NCI-H1105 (cell line): ENCODE data around the gene SPRED3.
"Not testable (repeated sequence)": the region's sequence is repeated elsewhere in the genome, so short reads cannot be mapped to it uniquely, and the experiment has no call there.

ENCODE experiments used
- DNase-seq: peaks from one replicate; lab custom pipeline; 2025; lab: John Stamatoyannopoulos, UW

The SPRED3 gene

DNA sequence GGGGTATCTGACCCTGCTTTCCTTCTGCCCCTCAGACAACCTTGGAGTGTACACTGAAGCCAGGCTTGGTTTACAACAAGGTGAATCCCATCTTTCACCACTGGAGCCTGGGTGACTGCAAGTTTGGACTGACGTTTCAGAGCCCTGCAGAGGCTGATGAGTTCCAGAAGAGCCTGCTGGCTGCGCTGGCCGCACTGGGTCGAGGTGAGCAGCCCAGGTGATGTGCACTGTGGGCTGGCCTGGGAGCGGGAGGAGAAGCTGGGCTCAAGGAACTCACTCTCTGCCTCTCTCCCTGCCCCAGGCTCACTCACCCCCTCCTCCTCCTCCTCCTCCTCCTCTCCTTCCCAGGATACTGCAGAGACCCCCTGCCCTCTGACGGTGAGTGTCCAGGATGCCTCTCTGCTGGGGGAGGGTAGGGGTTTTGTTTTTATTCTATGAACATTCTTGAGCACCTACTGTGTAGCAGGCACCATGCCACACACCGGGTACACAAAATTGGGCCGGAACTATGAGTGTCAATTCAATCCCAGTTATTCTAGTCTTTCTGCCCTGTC is 3.5 kb downstream of the SPRED3 start:
- DNase-seq: no peak

DNA sequence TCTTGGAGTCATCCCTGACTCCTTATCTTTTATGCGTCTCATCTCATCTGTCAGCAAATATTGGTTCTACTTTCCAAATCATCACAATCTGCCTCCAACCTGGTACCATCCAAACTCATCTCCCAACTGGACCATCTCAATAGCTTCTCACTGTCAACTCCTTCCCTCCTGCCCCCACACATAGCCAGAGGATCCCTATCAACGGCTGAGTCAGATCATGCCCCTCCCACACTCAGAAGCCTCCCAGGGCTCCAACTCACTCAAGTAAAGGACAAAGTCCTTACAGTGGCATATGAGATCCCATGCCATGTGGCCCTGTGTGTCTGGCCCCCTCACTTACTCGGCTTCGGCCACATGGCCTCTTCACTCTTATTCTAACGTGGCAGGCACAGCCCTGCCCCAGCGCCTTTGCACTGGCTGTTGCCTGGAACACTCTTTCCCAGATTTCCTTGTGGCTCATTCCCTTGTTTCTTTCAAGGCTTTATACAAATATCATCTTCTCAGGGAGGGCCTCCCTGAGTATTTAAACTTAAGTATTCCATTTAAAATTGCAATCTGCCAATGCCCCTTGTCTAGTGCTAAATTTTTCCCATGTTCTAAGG is 4.3 kb downstream of the SPRED3 start:
- no peak for DNase-seq

DNA sequence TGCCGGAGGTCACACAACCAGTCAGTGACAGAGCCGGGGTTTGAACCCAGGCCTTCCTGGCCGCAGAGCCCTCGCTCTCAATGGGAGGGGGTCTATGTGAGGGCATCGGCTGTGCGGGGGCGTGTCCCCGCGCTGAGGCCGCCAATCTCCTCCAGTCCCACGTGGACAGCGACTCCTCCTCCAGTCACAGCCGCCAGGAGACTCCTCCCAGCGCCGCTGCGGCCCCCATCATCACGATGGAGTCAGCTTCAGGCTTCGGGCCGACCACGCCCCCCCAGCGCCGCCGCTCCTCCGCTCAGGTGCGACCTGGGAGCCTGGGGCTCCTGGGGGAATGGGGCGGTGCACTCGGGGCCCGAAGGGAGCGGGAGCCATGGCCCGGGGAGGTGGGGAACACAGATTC is 6.0 kb downstream of the SPRED3 start:
- peak; percentile 78 for DNase-seq

DNA sequence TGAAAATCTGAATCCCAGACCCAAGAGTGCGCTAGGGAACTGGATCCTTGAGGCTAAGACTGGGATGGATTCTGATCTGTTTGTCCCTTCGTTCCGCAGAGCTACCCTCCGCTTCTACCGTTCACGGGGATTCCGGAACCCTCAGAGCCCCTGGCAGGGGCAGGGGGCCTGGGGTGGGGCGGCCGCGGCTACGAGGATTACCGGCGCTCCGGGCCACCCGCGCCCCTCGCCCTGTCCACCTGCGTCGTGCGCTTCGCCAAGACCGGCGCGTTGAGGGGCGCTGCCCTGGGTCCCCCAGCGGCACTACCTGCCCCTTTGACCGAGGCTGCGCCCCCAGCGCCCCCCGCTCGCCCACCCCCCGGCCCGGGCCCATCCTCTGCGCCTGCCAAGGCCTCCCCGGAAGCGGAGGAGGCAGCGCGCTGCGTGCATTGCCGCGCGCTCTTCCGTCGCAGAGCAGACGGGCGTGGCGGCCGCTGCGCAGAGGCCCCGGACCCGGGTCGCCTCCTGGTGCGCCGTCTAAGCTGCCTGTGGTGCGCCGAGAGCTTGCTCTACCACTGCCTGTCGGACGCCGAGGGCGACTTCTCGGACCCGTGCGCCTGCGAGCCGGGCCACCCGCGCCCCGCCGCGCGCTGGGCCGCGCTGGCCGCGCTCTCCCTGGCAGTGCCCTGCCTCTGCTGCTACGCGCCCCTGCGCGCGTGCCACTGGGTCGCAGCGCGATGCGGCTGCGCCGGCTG is 7.1 kb downstream of the SPRED3 start:
- DNase-seq: no peak

DNA sequence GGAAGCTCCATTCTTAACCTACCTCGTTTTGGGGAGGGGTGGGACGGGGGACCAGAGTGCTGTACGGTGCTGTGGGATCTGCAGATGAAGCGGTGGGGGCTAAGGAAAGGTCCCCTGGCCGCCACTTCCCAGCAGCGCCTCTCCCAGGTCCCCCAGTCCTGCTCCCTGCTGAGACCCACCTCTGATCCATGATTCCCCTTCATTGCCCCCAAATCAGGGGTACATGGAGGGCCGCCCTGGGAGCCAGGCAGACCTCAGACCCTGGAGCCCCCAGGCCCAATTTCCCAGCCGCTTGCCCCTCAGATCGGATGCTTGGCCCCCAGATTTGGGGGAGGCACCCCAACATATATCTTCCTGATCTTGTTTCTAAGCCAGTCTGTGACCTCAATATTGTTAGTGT is 10.6 kb downstream of the SPRED3 start:
- no peak for DNase-seq

DNA sequence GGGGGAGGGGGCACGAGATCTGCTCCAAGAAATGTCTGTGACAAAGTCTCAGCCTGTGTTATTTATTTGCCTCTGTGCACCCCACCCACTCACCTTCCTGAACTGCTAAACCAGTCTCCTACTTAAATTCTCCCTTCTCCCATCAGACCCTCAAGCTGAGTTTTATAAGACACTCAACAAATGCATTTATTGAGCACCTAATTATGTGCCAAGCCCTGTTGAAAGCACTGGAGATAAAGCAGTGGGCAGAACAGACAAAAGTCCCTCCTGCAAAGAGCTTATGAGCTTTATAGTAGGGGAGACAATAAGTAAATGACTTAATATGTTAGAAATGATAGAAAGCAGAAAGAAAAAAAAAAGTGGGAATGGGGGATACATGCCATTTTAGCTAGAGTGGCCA is 11.0 kb downstream of the SPRED3 start:
- no peak for DNase-seq

DNA sequence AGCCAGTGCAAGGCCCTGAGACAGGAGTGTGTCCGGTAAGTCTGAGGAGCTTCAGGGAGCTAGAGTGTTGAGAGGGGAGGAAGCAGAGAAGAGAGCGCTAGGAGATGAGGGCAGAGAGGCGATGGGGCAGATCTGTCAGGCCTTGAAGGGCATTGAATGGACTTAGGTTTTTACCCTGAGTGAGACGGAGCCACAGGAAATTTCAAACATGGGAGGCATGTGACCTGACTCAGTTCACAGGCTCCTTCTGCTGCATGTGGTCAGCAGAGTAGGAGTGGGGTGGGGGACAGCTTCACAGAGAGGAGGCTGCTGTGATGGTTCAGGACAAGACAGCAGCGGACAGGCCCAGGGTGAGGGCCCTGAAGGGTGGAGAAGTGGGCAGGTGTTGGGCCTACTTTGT is 11.9 kb downstream of the SPRED3 start:
- no peak for DNase-seq

DNA sequence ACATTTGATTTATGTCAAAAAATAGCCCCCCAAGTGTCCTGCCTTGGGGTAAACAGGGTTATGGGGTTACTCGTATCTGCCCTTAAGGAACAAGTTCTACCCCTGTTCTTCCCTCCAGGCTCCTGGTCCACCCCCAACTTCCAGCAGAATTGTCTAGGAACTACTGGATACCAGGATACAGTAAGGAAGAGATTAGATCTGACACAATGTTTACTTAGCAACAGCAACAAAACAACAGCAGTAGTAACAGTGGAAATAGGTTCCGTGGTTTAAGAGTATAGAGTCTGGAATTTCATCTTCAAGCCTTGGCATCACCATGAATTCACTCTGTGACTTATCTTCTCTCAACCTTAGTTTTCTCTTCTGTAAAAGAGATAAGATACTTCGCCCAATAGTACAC is 12.7 kb downstream of the SPRED3 start:
- DNase-seq: no peak

DNA sequence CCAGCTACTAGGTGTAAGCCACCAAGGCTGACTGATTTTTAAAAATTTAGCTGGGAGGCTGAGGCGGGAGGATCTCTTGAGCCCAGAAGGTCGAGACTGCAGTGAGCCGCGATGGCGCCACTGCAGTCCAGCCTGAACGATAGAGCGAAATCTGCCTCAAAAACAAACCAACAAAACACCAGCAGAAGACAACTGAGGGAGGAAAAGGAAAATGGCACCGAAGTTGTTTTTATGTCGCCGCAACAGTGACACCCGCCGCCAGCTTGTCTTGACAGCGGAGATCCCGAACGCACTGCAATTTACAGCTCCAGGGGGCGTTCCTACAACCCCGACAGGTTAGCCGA is 14.1 kb downstream of the SPRED3 start:
- no peak for DNase-seq

DNA sequence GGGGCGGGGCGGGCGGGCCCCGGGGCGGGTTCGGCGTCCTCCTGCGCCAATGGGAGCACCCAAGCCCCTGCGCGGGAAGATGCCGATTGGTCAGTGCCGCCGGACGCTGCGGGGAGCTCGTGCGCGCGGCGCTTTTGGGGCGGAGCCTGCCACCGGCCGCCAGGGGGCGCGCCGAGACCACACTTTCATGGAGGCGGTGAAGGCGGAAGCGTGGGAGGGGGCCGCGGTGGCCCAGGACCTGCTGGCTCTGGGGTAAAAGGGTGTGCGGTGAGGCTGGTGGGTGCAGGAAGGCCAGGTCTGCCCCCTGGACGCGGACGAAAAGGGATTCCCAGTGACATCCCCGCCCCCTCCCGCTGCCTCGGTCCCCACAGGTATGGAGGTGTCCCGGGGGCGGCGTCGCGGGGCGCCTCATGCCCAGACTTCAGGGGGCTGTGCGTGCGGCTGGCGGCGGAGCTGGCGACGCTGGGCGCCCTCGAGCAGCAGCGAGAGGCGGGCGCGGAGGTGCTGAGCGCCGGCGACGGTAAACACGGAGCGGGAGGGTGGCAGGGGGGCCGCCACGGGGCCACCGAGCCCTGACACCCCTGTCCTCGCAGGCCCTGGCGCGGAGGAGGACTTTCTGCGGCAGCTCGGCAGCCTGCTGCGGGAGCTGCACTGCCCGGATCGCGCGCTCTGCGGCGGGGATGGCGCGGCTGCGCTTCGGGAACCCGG is 14.6 kb downstream of the SPRED3 start, which contains the start of gene FAM98C:
TSS of gene FAM98C (plus strand) at position 127 of the 708 bp plus-strand sequence. CDS start at position 188, 61 bp downstream.
- peak; percentile 98 for DNase-seq

DNA sequence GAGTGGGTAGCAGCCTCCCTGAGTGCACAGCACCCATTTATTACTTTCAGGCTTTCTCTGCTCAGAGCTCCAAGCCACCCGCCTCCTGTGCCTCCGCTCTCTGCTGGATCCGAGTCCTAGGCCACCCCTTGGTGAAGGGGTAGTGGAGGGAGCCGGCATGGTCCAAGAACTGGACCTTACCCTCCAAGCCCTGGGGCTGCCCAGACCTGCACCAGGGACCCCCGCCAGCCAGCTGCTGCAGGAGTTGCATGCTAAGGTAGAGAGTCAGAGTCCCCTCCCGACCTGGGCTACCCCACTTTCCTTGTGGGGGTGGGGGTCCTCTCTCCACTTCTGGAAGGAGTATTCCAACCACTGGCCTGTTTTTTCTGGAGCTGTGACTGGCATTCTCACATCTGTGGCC is 16.4 kb downstream of the SPRED3 start:
- no peak for DNase-seq

DNA sequence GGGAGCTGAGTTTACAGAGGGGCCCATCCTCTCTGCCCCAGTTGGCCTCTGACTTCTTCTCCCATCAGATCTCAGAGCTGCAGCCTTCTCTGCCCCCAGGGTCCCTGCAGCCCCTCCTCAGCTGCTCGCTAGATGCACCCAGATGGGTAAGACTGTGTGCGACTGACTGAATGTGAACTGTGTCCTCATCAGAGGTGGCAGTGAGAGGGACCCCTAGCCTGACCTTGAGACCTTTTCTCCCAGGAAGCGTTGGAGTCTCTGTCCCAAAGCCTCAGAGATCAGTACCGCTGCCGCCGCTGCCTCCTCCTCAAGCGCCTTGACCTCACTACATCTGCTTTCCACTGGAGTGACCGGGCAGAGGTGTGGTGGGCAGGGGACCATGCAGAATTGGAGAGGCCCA is 16.8 kb downstream of the SPRED3 start:
- no peak for DNase-seq

DNA sequence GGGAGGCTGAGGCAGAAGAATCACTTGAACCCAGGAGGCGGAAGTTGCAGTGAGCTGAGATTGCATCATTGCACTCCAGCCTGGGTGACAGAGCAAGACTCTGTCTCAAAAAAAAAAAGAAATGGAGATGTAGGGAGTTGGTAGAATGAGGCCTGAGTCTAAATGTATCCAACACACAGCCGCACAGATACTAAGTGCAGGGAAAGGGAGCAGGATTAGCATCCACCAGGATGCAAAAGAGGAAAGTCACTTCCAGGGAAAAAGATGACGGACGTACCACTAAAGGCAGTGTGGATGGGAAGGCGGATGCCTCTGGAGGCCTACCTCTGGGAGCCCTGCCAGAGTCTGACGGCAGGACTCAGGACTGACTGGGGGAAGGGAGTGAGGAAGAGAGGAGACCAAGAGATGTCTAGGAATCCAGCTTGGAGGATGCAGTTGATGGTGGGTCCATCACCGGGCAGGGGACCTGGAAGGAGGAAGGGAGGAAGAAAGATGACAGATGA is 21.2 kb downstream of the SPRED3 start:
- no peak for DNase-seq

DNA sequence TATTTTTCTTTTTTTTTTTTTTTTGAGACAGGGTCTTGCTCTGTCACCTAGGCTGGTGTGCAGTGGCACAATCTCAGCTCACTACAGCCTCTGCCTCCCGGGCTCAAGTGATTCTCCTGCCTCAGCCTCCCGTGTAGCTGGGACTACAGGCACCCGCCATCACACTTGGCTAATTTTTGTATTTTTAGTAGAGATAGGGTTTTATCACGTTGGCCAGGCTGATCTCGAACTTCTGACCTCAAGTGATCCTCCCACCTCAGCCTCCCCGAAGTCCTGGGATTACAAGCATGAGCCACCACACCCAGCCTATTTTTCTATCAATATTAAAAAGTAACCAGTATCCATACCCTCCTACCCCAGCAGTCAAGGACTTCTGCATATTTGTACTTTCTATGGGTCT is 21.9 kb downstream of the SPRED3 start:
- not testable (repeated sequence) for DNase-seq

DNA sequence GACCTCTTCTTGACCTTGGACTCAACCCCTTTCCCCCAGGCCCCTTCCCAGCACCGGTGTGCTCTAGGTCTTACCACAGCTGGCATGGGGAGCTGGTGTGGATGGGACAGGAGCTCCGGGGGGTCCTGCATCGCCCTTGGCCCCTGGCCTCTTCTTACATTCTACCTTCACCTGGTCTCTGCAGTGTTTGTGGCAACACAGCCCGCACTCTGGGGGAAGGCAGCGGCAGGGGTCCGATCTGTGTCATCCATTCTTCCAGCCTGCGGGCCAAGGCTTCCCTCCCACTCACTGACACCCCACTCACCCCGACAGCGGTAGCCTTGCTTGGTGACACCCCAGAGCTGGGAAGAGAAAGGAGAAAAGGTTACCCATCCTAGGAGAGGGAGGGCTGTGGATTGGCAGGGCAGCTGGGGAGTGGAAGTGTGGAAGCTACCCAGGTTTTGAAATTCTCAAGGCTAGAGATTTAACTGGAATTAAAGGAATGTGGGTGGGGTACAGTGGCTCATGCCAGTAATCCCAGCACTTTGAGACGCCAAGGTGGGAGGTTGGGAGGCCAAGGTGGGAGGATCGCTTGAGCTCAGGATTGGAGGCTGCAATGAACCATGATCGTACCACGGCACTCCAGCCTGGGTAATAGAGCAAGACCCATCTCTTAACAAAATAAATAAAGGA is 22.7 kb downstream of the SPRED3 start:
- DNase-seq: no peak

DNA sequence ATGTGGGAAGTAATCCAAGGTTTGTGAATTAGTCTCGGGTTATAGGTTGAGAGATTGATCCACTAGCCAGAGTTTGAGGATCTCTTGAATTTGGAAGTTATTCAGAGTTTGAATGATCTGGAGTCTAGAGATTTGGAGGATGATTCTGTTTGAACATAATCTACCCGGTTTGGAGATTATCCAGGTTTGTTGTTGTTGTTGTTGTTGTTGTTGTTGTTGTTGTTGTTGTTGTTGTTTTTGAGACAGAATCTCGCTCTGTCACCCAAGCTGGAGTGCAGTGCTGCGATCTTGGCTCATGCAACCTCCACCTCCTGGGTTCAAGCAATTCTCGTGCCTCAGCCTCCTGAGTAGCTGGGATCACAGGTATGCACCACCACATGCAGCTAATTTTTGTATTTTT is 23.4 kb downstream of the SPRED3 start:
- not testable (repeated sequence) for DNase-seq

DNA sequence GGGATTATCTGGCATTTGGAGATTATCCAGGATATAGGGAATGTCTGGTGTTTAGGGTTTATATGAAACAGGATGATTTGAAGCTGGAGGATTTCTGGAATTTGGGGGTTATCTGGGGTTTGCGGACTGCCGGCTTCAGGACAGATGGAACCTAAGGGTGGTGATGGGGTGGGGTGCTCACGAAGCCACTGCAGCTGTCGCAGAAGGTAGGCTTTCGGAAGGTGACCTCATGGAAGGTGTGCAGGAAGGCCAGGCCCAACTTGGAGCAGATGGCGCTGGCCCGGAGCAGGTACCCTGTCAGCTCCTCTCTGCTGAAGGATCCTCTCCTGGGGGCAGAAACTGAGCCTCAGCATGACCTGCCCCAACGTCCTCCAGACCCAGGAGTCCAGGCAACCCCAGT is 24.0 kb downstream of the SPRED3 start:
- no peak for DNase-seq

DNA sequence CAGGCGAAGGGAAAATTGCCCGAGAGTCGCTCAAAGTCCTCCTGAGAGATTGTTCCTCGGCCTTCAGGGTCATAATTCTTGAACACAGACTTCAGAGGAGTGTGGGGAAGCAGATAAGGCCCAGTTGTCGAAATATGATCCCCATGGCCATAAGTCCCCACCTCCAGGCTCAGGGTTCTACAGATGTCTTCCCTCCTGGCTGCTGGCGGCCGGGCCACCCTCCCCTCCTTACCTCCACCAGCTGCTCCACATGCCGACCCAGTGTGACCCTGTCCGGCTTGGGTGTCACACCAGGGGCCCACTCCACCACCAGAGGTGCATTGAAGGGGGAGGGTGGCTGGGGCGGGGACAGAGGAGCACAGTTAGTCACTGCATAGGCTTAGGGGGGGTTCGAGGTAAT is 24.5 kb downstream of the SPRED3 start:
- DNase-seq: no peak

DNA sequence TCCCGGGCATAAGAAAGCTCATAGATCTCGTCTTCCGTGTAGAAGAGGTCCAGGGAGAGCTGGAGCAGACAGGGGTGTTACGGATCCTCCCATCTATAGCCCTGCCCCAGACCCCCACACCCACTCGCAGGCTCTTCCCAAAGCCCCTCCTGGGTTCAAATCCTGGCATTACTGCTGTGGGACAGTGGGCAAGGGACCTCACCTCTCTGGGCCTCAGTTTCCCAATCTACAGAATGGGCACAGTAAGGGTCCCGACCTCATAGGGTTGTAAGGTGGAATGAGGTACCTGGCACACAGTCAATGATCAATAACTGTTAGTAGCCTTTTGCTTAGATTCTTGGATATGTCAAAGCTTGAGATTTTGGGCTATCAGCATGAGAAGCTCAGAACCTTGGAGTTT is 24.9 kb downstream of the SPRED3 start:
- DNase-seq: no peak

DNA sequence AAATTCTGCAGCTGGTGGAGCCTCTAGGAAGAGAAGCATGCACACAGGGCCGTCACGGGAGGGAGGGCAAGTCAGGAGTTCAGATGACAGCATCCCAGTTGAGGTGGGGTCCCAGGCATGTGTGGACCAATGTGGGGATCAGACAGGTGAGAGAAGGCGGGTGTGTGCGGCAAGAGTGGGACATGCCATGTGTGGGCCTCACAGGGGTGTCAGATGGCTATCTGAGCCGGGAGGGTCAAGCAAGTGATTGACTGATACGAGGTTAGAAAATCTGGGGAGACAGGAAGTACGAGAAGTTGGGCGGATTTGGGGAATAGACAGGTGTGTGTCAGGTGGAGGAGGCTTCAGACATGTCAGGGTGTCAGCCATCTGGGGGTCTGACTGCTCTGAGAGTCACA is 28.6 kb downstream of the SPRED3 start:
- no peak for DNase-seq

DNA sequence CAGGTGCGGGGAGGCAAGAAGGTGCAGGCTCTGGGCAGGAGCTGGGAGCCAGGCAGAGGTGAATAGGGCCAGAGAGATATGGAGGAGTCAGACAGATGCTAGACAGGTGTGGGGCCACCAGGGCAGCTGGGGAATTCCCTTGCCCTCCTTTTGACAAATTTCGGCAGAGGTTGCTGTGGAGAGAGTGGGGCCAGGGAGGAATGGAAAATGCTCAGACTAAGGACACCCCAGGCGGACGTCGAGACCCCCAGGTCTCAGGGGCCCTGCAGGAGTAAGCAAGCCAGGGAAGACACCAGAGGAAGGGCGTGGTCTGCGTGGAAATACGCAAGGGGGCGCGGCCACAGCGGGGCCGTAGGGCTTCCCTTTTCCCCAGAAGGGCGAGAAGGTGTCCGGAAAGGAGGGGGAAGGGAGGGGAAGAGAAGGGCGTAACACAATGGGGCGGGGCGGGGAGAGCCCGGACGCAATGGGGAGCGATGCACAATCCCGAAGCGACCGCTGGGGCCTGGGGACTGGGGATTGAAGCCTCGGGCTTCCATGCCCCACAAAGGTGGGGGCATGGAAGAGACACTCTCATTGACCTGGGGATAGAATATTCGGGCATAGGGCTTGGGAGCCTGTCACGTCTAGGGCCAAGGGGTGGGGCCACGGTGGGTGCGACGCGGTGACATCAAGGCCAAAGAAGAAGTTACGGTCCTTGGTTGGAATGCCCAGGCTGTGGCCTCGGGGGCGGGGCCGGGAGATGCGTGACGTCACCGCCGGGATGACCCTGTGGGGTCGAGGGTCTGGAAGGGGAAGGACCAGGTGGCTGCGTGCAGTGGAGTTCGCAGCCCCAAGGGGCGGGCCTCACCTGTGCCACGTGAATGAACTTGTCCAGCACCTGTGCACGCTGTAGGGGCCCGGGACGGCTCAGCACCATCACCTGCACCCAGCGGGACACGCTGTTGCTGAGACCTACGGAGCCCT is 29.3 kb downstream of the SPRED3 start:
- DNase-seq: peak; percentile 60
